GM23338 (cell line): ENCODE measurements around the gene KLHDC9. TPM values are rescaled to one million over a fixed set of nuclear protein-coding genes. Genes with fewer than 3 reads are reported as not detected.

ENCODE experiments used
- ATAC-seq: fragments of 200-7000 bp; cut with Tn5 transposase; 3 replicates; pipeline ENCODE4 v1.9.1; 2020
- DNase-seq: peaks from one replicate; pipeline ENCODE4 v3.0.0-alpha.2; 2015; ENCODE audit warnings: low spot score
- H2AFZ ChIP-seq: fragments of 200-600 bp; sonication (generic); 2 replicates; pipeline ENCODE4 v1.8.0; 2016; ENCODE audit warnings: antibody characterized with exemption, mild to moderate bottlenecking, moderate library complexity
- H3F3A ChIP-seq: fragments of 200-600 bp; sonication (generic); replicated peaks from 2 replicates; pipeline ENCODE4 v1.8.0; 2017; ENCODE audit warnings: antibody characterized with exemption, mixed run types, low read depth
- H3K27ac ChIP-seq: fragments of 200-600 bp; sonication (generic); 2 replicates; pipeline ENCODE4 v1.6.1; 2016; ENCODE audit warnings: low read depth
- H3K27me3 ChIP-seq: fragments of 200-600 bp; sonication (generic); 2 replicates; pipeline ENCODE4 v1.8.0; 2016; ENCODE audit warnings: mild to moderate bottlenecking, mixed run types, moderate library complexity; ENCODE audit not compliant: insufficient read depth
- H3K36me3 ChIP-seq: fragments of 200-600 bp; sonication (generic); 2 replicates; pipeline ENCODE4 v1.8.0; 2016; ENCODE audit warnings: mild to moderate bottlenecking; ENCODE audit not compliant: insufficient read depth
- H3K4me1 ChIP-seq: fragments of 200-600 bp; sonication (generic); 2 replicates; pipeline ENCODE4 v1.8.0; 2016; ENCODE audit warnings: mild to moderate bottlenecking, moderate library complexity; ENCODE audit not compliant: insufficient read depth
- H3K4me2 ChIP-seq: fragments of 200-600 bp; sonication (generic); 2 replicates; pipeline ENCODE4 v1.7.1; 2017; ENCODE audit warnings: mixed run types
- H3K4me3 ChIP-seq: fragments of 200-600 bp; sonication (generic); 2 replicates; pipeline ENCODE4 v1.6.1; 2016; ENCODE audit warnings: mixed run types
- H3K79me2 ChIP-seq: fragments of 200-600 bp; sonication (generic); replicated peaks from 2 replicates; pipeline ENCODE4 v1.8.0; 2017; ENCODE audit warnings: mild to moderate bottlenecking; ENCODE audit not compliant: insufficient read depth
- H3K9me2 ChIP-seq: fragments of 200-600 bp; sonication (generic); 2 replicates; pipeline ENCODE4 v1.8.0; 2017; ENCODE audit not compliant: insufficient read depth
- H4K20me1 ChIP-seq: fragments of 200-600 bp; sonication (generic); replicated peaks from 2 replicates; pipeline ENCODE4 v1.8.0; 2017; ENCODE audit warnings: mild to moderate bottlenecking; ENCODE audit not compliant: insufficient read depth
- H3K27ac Mint-ChIP-seq: 2 replicates; pipeline ENCODE4 v1.8.0; 2020; ENCODE audit warnings: inconsistent platforms, mild to moderate bottlenecking, moderate library complexity, mixed read lengths
- H3K27me3 Mint-ChIP-seq: 3 replicates; pipeline ENCODE4 v1.8.0; 2022; ENCODE audit warnings: low read depth, mild to moderate bottlenecking, moderate library complexity, mixed read lengths, inconsistent platforms; ENCODE audit not compliant: insufficient read depth, poor library complexity
- H3K36me3 Mint-ChIP-seq: 3 replicates; pipeline ENCODE4 v1.8.0; 2021; ENCODE audit warnings: low read depth, mild to moderate bottlenecking, inconsistent platforms, moderate library complexity, mixed read lengths
- H3K4me1 Mint-ChIP-seq: 3 replicates; pipeline ENCODE4 v1.8.0; 2020; ENCODE audit warnings: mild to moderate bottlenecking, inconsistent platforms, mixed read lengths
- H3K4me3 Mint-ChIP-seq: 3 replicates; pipeline ENCODE4 v1.8.0; 2021; ENCODE audit warnings: moderate library complexity, mild to moderate bottlenecking, inconsistent platforms, mixed read lengths
- H3K9me3 Mint-ChIP-seq: 3 replicates; pipeline ENCODE4 v1.8.0; 2020; ENCODE audit warnings: moderate library complexity, mild to moderate bottlenecking, inconsistent platforms, mixed read lengths
- CREB1 ChIP-seq: fragments of 250-450 bp; sonication (Bioruptor Pico); IDR thresholded peaks from 2 replicates; pipeline ENCODE4 v1.5.0; 2020; ENCODE audit warnings: low read depth, mild to moderate bottlenecking, moderate library complexity
- ETS1 ChIP-seq: IDR thresholded peaks from 2 replicates; pipeline ENCODE4 v1.6.1; 2016; ENCODE audit warnings: antibody characterized with exemption
- EZH2phosphoT487 ChIP-seq: fragments of 200-600 bp; sonication (generic); IDR thresholded peaks from one replicate; pipeline ENCODE4 v1.8.1; 2018; ENCODE audit warnings: antibody characterized with exemption; ENCODE audit not compliant: unreplicated experiment
- STAT1 ChIP-seq: IDR thresholded peaks from one replicate; pipeline ENCODE4 v1.6.1; 2016; ENCODE audit warnings: antibody characterized with exemption; ENCODE audit not compliant: unreplicated experiment
- ZNF462 ChIP-seq: fragments of 250-450 bp; sonication (Bioruptor Pico); IDR thresholded peaks from 2 replicates; pipeline ENCODE4 v1.5.0; 2020; ENCODE audit warnings: mild to moderate bottlenecking, moderate library complexity
- polyA plus RNA-seq: library from polyadenylated mRNA; unstranded; fragments of >200 nt; fragmentation: Nextera tagmentation; extraction: Ambion mirVana; gene quantifications from 2 replicates; pipeline ENCODE4 v1.2.1, GENCODE V29; 2016
- total RNA-seq: library from RNA; depleted of rRNA; stranded (reverse); fragments of >200 nt; shearing (Covaris generic); gene quantifications from 2 replicates; pipeline ENCODE4 v1.2.3, GENCODE V29; 2014

Gene KLHDC9
- total and polyA plus RNA-seq, 2 experiments from 2014 or later: 5.6 to 6.6 TPM

- Histone ChIP-seq H3K79me2 (no peaks in the 10 kb centered on the region), H4K20me1 (no peaks in the 10 kb centered on the region), H3K4me2 (no peak overlapping the region), H3K9me2 (peaks cover 5% of the 10 kb centered on the region; the same call in 1 of the 2 replicates), H3K4me3 (no peak overlapping the region), H3K27ac (no peak overlapping the region), H3K4me1 (no peaks in the 10 kb centered on the region; the same call in 1 of the 2 replicates), H3K36me3 (no peaks in the 10 kb centered on the region), H3F3A (no peaks in the 10 kb centered on the region), H3K27me3 (no peaks in the 10 kb centered on the region), H2AFZ (no peak overlapping the region)
- Mint-ChIP-seq H3K27ac (no peak overlapping the region), H3K36me3 (no peaks in the 10 kb centered on the region), H3K4me1 (peaks cover 8% of the 10 kb centered on the region), H3K27me3 (peaks cover 5% of the 10 kb centered on the region), H3K9me3 (no peaks in the 10 kb centered on the region), H3K4me3 (no peak overlapping the region)
- no peak for DNase-seq
- ATAC-seq: no peak
- TF ChIP-seq ZNF462 (CRISPR knock-in tag): no peak
- TF ChIP-seq STAT1: no peak
- no peak for TF ChIP-seq ETS1
- no peak for TF ChIP-seq EZH2phosphoT487
- TF ChIP-seq CREB1: no peak
Measured at GRCh38 chr1:161091796-161092507, 6.2 kb upstream of the KLHDC9 start.
